Fibroblast of villous mesenchyme (primary cell): ENCODE data around the gene TTF2. TPM values are rescaled to one million over a fixed set of nuclear protein-coding genes. Genes with fewer than 3 reads are reported as not detected.
A peak's percentile ranks its signal among the peaks of the same experiment; 100 is the strongest.
"Not testable (repeated sequence)": the region's sequence is repeated elsewhere in the genome, so short reads cannot be mapped to it uniquely, and the experiment has no call there.

Experiments
- DNase-seq: peaks from one replicate; pipeline ENCODE4 v3.0.0-alpha.2; 2010; ENCODE audit warnings: low read depth
- H3K4me3 ChIP-seq: 2 replicates; pipeline ENCODE4 v1.5.1; 2011; ENCODE audit warnings: low read depth, mild to moderate bottlenecking, low read length
- small RNA-seq: library from RNA; depleted of rRNA; stranded (forward); fragments of <200 nt; gene quantifications from one replicate; pipeline ENCODE3, GENCODE V24; 2012
- total RNA-seq: library from RNA; depleted of rRNA; stranded (reverse); fragments of >200 nt; gene quantifications from 2 replicates; pipeline ENCODE4 v1.2.3, GENCODE V29; 2012
- TF ChIP-seq, protein P1 (sequence below): IDR thresholded peaks from 2 replicates; pipeline ENCODE4 v1.5.1; 2012; ENCODE audit warnings: low read depth, mild to moderate bottlenecking, low read length; ENCODE audit not compliant: insufficient read depth

TTF2 gene
- total RNA-seq, 1 donor = 21.2 TPM

- no peak overlapping the region for H3K4me3 ChIP-seq
- DNase-seq = peak; percentile 47
- TF ChIP-seq, protein P1, sequence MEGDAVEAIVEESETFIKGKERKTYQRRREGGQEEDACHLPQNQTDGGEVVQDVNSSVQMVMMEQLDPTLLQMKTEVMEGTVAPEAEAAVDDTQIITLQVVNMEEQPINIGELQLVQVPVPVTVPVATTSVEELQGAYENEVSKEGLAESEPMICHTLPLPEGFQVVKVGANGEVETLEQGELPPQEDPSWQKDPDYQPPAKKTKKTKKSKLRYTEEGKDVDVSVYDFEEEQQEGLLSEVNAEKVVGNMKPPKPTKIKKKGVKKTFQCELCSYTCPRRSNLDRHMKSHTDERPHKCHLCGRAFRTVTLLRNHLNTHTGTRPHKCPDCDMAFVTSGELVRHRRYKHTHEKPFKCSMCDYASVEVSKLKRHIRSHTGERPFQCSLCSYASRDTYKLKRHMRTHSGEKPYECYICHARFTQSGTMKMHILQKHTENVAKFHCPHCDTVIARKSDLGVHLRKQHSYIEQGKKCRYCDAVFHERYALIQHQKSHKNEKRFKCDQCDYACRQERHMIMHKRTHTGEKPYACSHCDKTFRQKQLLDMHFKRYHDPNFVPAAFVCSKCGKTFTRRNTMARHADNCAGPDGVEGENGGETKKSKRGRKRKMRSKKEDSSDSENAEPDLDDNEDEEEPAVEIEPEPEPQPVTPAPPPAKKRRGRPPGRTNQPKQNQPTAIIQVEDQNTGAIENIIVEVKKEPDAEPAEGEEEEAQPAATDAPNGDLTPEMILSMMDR = peak; percentile 8
Observed at GRCh38 chr1:117150316-117150715, 90.2 kb downstream of the TTF2 start.

DNA sequence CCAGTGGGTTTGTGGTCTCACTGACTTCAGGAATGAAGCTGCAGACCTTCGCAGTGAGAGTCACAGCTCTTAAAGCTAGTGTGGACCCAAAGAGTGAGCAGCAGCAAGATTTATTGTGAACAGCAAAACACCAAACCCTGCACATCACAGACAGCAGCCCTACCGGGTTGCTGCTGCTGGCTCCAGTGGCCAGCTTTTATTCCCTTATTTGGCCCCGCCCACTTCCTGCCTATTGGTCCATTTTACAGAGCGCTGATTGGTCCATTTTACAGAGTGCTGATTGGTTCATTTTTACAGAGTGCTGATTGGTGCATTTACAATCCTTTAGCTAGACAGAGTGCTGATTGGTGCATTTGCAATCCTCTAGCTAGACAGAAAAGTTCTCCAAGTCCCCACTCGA is 91.2 kb downstream of the TTF2 start:
- not testable (repeated sequence) for H3K4me3 ChIP-seq, DNase-seq

Small RNA genes within 50 kb of the gene (small RNA-seq; reads per million reads assigned to genes)
- gene MIR942 = 20.0 reads per million, percentile 93 among the genes with 10 or more reads in this experiment

Other genes starting within 250 kb of the TTF2 start
- 22.5 and 22.9 TPM in 2 replicates for gene PTGFRN, start 150.4 kb upstream of the TTF2 start, total RNA-seq
- under 0.01 TPM in 2 replicates for gene CD101, start 58.6 kb upstream of the TTF2 start, total RNA-seq
- 1.7 and 2.6 TPM in 2 replicates for gene TRIM45, start 61.4 kb downstream of the TTF2 start, total RNA-seq
- gene VTCN1, start 150.6 kb downstream of the TTF2 start, total RNA-seq = not detected in 2 replicates